Measurements from ENCODE around the gene DPP9. TPM values are rescaled to one million over a fixed set of nuclear protein-coding genes. Genes with fewer than 3 reads are reported as not detected.

DPP9 gene
- total RNA-seq, 2 experiments from 2014 or later: 40.2 to 63.8 TPM

- Histone ChIP-seq H3K9me3 (ENCODE audit: low read length) (no peaks in the 10 kb centered on the region), H3K36me3 (ENCODE audit: insufficient read depth, low read length) (peaks cover 25% of the 10 kb centered on the region), H2AFZ (ENCODE audit: low read length) (no peak overlapping the region), H3K9me2 (ENCODE audit: insufficient read depth, low read length) (no peaks in the 10 kb centered on the region), H3K4me1 (ENCODE audit: insufficient read depth, low read length, poor library complexity, severe bottlenecking) (no peaks in the 10 kb centered on the region), H3K27ac (ENCODE audit: low read depth, low read length, poor library complexity, severe bottlenecking) (no peak overlapping the region), H3K4me3 (ENCODE audit: low read depth, low read length, poor library complexity, severe bottlenecking) (no peak overlapping the region), H3K79me2 (ENCODE audit: insufficient read depth, low read depth, low read length) (no peaks in the 10 kb centered on the region), H4K20me1 (ENCODE audit: insufficient read depth, low read length) (no peaks in the 10 kb centered on the region), H3K4me2 (ENCODE audit: low read length) (no peak overlapping the region)
- peak; percentile 72 for DNase-seq (ENCODE audit: low spot score)
- TF ChIP-seq EZH2phosphoT487 (IDR thresholded peaks at IDR 0.05; ENCODE audit: borderline replicate concordance, low read depth, low read length): no peak
- TF ChIP-seq, protein P1, sequence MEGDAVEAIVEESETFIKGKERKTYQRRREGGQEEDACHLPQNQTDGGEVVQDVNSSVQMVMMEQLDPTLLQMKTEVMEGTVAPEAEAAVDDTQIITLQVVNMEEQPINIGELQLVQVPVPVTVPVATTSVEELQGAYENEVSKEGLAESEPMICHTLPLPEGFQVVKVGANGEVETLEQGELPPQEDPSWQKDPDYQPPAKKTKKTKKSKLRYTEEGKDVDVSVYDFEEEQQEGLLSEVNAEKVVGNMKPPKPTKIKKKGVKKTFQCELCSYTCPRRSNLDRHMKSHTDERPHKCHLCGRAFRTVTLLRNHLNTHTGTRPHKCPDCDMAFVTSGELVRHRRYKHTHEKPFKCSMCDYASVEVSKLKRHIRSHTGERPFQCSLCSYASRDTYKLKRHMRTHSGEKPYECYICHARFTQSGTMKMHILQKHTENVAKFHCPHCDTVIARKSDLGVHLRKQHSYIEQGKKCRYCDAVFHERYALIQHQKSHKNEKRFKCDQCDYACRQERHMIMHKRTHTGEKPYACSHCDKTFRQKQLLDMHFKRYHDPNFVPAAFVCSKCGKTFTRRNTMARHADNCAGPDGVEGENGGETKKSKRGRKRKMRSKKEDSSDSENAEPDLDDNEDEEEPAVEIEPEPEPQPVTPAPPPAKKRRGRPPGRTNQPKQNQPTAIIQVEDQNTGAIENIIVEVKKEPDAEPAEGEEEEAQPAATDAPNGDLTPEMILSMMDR (conservative IDR thresholded peaks at IDR 0.05; ENCODE audit: low read length): peak; percentile 79
- no TSS peak for BruUV-seq (replicated peaks)
- intact Hi-C loops (cut with micrococcal nuclease; ENCODE audit: unreplicated experiment): no loop called here
- POLR2A ChIA-PET: no interaction called here
- CTCF ChIA-PET (ENCODE audit: unreplicated experiment): no interaction called here
Measured at GRCh38 chr19:4676955-4677731, 46.5 kb downstream of the DPP9 start.

DNA sequence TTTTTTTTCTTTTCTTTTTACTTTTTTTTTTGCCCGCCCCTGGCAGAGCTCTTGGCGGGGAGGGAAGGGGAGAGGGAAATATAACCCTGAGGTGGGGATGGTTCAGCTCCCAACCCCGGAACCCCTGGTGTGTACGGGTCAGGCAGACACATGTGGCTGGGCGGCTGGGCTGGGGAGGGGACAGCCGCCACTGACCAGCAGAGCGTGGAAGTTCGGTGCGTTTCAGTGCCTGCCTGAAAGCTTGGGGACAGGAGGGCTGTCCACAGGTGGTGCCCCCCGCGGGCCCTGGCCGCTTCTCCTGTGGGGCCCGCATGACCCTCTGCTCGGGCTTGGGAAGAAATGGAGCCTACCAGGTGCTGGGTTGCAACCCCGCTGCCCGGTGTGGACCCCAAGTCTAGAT, 48.3 kb downstream of the DPP9 start:
- intact Hi-C loops (cut with micrococcal nuclease; ENCODE audit: unreplicated experiment): no loop called here
- TF ChIP-seq, protein P1 (conservative IDR thresholded peaks at IDR 0.05; ENCODE audit: low read length): no peak
- no peak for TF ChIP-seq EZH2phosphoT487 (IDR thresholded peaks at IDR 0.05; ENCODE audit: borderline replicate concordance, low read depth, low read length)
- BruUV-seq (replicated peaks): TSS peak; percentile 97
- POLR2A ChIA-PET: no interaction called here
- Histone ChIP-seq H3K9me3 (ENCODE audit: low read length) (no peaks in the 10 kb centered on the region), H3K4me3 (ENCODE audit: low read depth, low read length, poor library complexity, severe bottlenecking) (no peak overlapping the region), H3K9me2 (ENCODE audit: insufficient read depth, low read length) (no peaks in the 10 kb centered on the region), H4K20me1 (ENCODE audit: insufficient read depth, low read length) (no peaks in the 10 kb centered on the region), H3K4me1 (ENCODE audit: insufficient read depth, low read length, poor library complexity, severe bottlenecking) (no peaks in the 10 kb centered on the region), H3K27ac (ENCODE audit: low read depth, low read length, poor library complexity, severe bottlenecking) (no peak overlapping the region), H3K36me3 (ENCODE audit: insufficient read depth, low read length) (peaks cover 25% of the 10 kb centered on the region), H3K79me2 (ENCODE audit: insufficient read depth, low read depth, low read length) (no peaks in the 10 kb centered on the region), H3K4me2 (ENCODE audit: low read length) (no peak overlapping the region), H2AFZ (ENCODE audit: low read length) (no peak overlapping the region)
- no peak for DNase-seq (ENCODE audit: low spot score)
- CTCF ChIA-PET (ENCODE audit: unreplicated experiment): no interaction called here

DNA sequence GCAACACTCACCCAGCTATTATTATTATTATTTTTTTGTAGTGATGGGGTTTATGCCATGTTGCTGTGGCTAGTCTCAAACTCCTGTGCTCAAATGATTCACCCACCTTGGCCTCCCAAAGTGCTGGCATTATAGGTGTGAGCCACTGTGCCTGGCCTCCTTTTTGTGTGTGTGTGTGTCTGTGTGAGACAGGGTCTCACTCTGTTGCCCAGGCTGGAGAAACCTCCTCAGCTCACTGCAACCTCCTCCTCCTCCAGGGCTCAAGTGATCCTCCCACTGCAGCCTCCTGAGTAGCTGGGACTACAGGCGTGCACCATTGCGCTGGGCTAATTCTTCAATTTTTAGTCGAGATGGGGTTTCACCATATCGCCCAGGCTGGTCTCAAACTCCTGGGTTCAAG, 49.9 kb downstream of the DPP9 start:
- POLR2A ChIA-PET: interaction anchor here (0.7 kb wide), 1 partner anchor 320 kb away, joined by 6 read pairs; no protein-coding TSS in a partner anchor
- Histone ChIP-seq H3K36me3 (ENCODE audit: insufficient read depth, low read length) (peaks cover 20% of the 10 kb centered on the region), H2AFZ (ENCODE audit: low read length) (no peak overlapping the region), H4K20me1 (ENCODE audit: insufficient read depth, low read length) (no peaks in the 10 kb centered on the region), H3K4me3 (ENCODE audit: low read depth, low read length, poor library complexity, severe bottlenecking) (no peak overlapping the region), H3K4me1 (ENCODE audit: insufficient read depth, low read length, poor library complexity, severe bottlenecking) (peaks cover 7% of the 10 kb centered on the region), H3K9me2 (ENCODE audit: insufficient read depth, low read length) (no peaks in the 10 kb centered on the region), H3K79me2 (ENCODE audit: insufficient read depth, low read depth, low read length) (peaks cover 12% of the 10 kb centered on the region), H3K4me2 (ENCODE audit: low read length) (no peak overlapping the region), H3K9me3 (ENCODE audit: low read length) (no peaks in the 10 kb centered on the region), H3K27ac (ENCODE audit: low read depth, low read length, poor library complexity, severe bottlenecking) (no peak overlapping the region)
- TF ChIP-seq, protein P1 (conservative IDR thresholded peaks at IDR 0.05; ENCODE audit: low read length): no peak
- no peak for TF ChIP-seq EZH2phosphoT487 (IDR thresholded peaks at IDR 0.05; ENCODE audit: borderline replicate concordance, low read depth, low read length)
- no TSS peak for BruUV-seq (replicated peaks)
- no peak for DNase-seq (ENCODE audit: low spot score)
- intact Hi-C loops (cut with micrococcal nuclease; ENCODE audit: unreplicated experiment): no loop called here
- CTCF ChIA-PET (ENCODE audit: unreplicated experiment): no interaction called here

All from OCI-LY7 (cell line).